Epithelial cell of proximal tubule (primary cell): ENCODE results near the gene PM20D2. TPM values are rescaled to one million over a fixed set of nuclear protein-coding genes. Genes with fewer than 3 reads are reported as not detected.

Source experiments
- DNase-seq: peaks from one replicate; pipeline ENCODE4 v3.0.0-alpha.2; 2011; ENCODE audit warnings: low read depth
- H3K4me3 ChIP-seq: 2 replicates; pipeline ENCODE4 v1.5.1; 2011; ENCODE audit warnings: low read depth, mild to moderate bottlenecking, low read length
- CTCF ChIP-seq: conservative IDR thresholded peaks from 2 replicates; pipeline ENCODE4 v1.5.1; 2012; ENCODE audit warnings: low read depth, mild to moderate bottlenecking, low read length
- total RNA-seq: library from RNA; depleted of rRNA; stranded (reverse); fragments of >200 nt; gene quantifications from 2 replicates; pipeline ENCODE4 v1.2.3, GENCODE V29; 2015

The PM20D2 gene
- total RNA-seq, 1 donor from 2014 or later = 46.5 TPM

GRCh38 chr6:89209457-89209856 is 63.6 kb downstream of the PM20D2 start:
- no peak for TF ChIP-seq CTCF
- DNase-seq = no peak
- H3K4me3 ChIP-seq = no peak overlapping the region

GRCh38 chr6:89212472-89212871 is 66.6 kb downstream of the PM20D2 start:
- no peak for TF ChIP-seq CTCF
- DNase-seq = no peak
- no peak overlapping the region for H3K4me3 ChIP-seq

GRCh38 chr6:89214197-89214596 is 68.3 kb downstream of the PM20D2 start:
- DNase-seq = no peak
- H3K4me3 ChIP-seq = no peak overlapping the region
- no peak for TF ChIP-seq CTCF

Other genes starting within 250 kb of the PM20D2 start
- 15.8 and 17.6 TPM in 2 replicates for gene RNGTT, start 182.4 kb upstream of the PM20D2 start, total RNA-seq
- gene PNRC1, start 65.3 kb upstream of the PM20D2 start, total RNA-seq = 12.7 and 62.6 TPM in 2 replicates
- gene SRSF12, start 28.0 kb upstream of the PM20D2 start, total RNA-seq = 5.4 and 6.2 TPM in 2 replicates
- gene GABRR1, start 71.3 kb downstream of the PM20D2 start, total RNA-seq = not detected in 2 replicates
- gene GABRR2, start 169.2 kb downstream of the PM20D2 start, total RNA-seq = 0.12 and 0.14 TPM in 2 replicates
- 47.2 and 58.5 TPM in 2 replicates for gene UBE2J1, start 206.7 kb downstream of the PM20D2 start, total RNA-seq